HEK293 (cell line): ENCODE measurements around the gene ATP8B4.

ENCODE experiments used
- CTCF ChIA-PET: fragments of 350-600 bp; formaldehyde crosslinking; extraction: SDS; loops from one replicate; lab custom pipeline; 2021; ENCODE audit warnings: antibody characterized with exemption; lab: Yijun Ruan, JAX
- POLR2A ChIA-PET: fragments of 300-600 bp; formaldehyde crosslinking; extraction: SDS; loops from one replicate; lab custom pipeline; 2020; ENCODE audit warnings: antibody characterized with exemption, inconsistent platforms; lab: Yijun Ruan, JAX
- H3K27ac ChIP-seq: fragments of 200-500 bp; sonication (Bioruptor generic); 2 replicates; pipeline ENCODE4 v1.5.1; 2014; ENCODE audit warnings: low read depth, low read length, control low read depth, inconsistent platforms; ENCODE audit errors: extremely low read depth
- H3K36me3 ChIP-seq, 2 experiments: fragments of 200-500 bp in 1 of 2; sonication (Bioruptor generic) in 1 of 2; 1 replicate in 1 of 2; 2 replicates in 1 of 2; pipeline ENCODE4 v1.5.1; 2014 to 2017; ENCODE audit warnings: inconsistent platforms in 2 of 2, low read length in 2 of 2; ENCODE audit not compliant: control insufficient read depth in 2 of 2, insufficient read depth in 1 of 2
- H3K4me1 ChIP-seq: fragments of 200-500 bp; sonication (Bioruptor generic); 2 replicates; pipeline ENCODE4 v1.5.1; 2014; ENCODE audit warnings: mild to moderate bottlenecking, low read length, inconsistent platforms; ENCODE audit not compliant: control insufficient read depth, insufficient read depth
- H3K4me3 ChIP-seq: 2 replicates; pipeline ENCODE4 v1.5.1; 2011; ENCODE audit warnings: low read depth, mild to moderate bottlenecking, control low read depth, low read length, moderate library complexity
- H3K9me3 ChIP-seq: fragments of 200-500 bp; sonication (Bioruptor generic); 2 replicates; pipeline ENCODE4 v1.5.1; 2014; ENCODE audit warnings: low read depth, low read length, inconsistent platforms; ENCODE audit not compliant: control insufficient read depth, insufficient read depth
- ATF2 ChIP-seq: fragments of 450-650 bp; formaldehyde crosslinking; IDR thresholded peaks from 2 replicates; pipeline ENCODE4 v1.5.1; 2016; ENCODE audit warnings: missing biosample characterization, missing genetic modification characterization, low read depth
- EGR2 ChIP-seq: fragments of 450-650 bp; formaldehyde crosslinking; IDR thresholded peaks from 2 replicates; pipeline ENCODE4 v1.5.1; 2016; ENCODE audit warnings: low read depth, missing biosample characterization, missing genetic modification characterization
- INSM2 ChIP-seq: fragments of 450-650 bp; formaldehyde crosslinking; IDR thresholded peaks from 2 replicates; pipeline ENCODE4 v1.5.1; 2016; ENCODE audit warnings: missing biosample characterization, missing genetic modification characterization
- ZBTB1 ChIP-seq: fragments of 450-650 bp; formaldehyde crosslinking; IDR thresholded peaks from 2 replicates; pipeline ENCODE4 v1.5.1; 2016; ENCODE audit warnings: missing biosample characterization, missing genetic modification characterization
- ZBTB48 ChIP-seq: fragments of 450-650 bp; formaldehyde crosslinking; IDR thresholded peaks from 2 replicates; pipeline ENCODE4 v1.5.1; 2016; ENCODE audit warnings: missing biosample characterization, missing genetic modification characterization
- ZNF146 ChIP-seq: fragments of 450-650 bp; formaldehyde crosslinking; IDR thresholded peaks from 2 replicates; pipeline ENCODE4 v1.5.1; 2016; ENCODE audit warnings: missing biosample characterization, missing genetic modification characterization
- ZNF169 ChIP-seq: fragments of 450-650 bp; formaldehyde crosslinking; IDR thresholded peaks from 2 replicates; pipeline ENCODE4 v1.5.1; 2016; ENCODE audit warnings: missing biosample characterization, missing genetic modification characterization
- ZNF211 ChIP-seq: fragments of 450-650 bp; formaldehyde crosslinking; IDR thresholded peaks from 2 replicates; pipeline ENCODE4 v1.5.1; 2016; ENCODE audit warnings: low read depth, missing biosample characterization, missing genetic modification characterization
- ZNF398 ChIP-seq: fragments of 450-650 bp; formaldehyde crosslinking; IDR thresholded peaks from 2 replicates; pipeline ENCODE4 v1.5.1; 2017; ENCODE audit warnings: missing biosample characterization, missing genetic modification characterization
- ZNF585B ChIP-seq: fragments of 450-650 bp; formaldehyde crosslinking; IDR thresholded peaks from 2 replicates; pipeline ENCODE4 v1.5.1; 2016; ENCODE audit warnings: missing biosample characterization, missing genetic modification characterization
- ZNF629 ChIP-seq: fragments of 450-650 bp; formaldehyde crosslinking; IDR thresholded peaks from 2 replicates; pipeline ENCODE4 v1.5.1; 2017; ENCODE audit warnings: missing biosample characterization, missing genetic modification characterization
- ZNF670 ChIP-seq: fragments of 450-650 bp; formaldehyde crosslinking; IDR thresholded peaks from 2 replicates; pipeline ENCODE4 v1.5.1; 2016; ENCODE audit warnings: missing biosample characterization, missing genetic modification characterization, low read depth
- ZNF785 ChIP-seq: fragments of 450-650 bp; formaldehyde crosslinking; IDR thresholded peaks from 2 replicates; pipeline ENCODE4 v1.5.1; 2016; ENCODE audit warnings: missing biosample characterization, missing genetic modification characterization
- ZSCAN23 ChIP-seq: fragments of 450-650 bp; formaldehyde crosslinking; IDR thresholded peaks from 2 replicates; pipeline ENCODE4 v1.5.1; 2016; ENCODE audit warnings: missing biosample characterization, missing genetic modification characterization
- TF ChIP-seq, protein P1 (sequence below): fragments of 450-650 bp; formaldehyde crosslinking; IDR thresholded peaks from 2 replicates; pipeline ENCODE4; 2016; ENCODE audit warnings: missing biosample characterization, missing genetic modification characterization
- TF ChIP-seq, protein P2 (sequence below): fragments of 450-650 bp; formaldehyde crosslinking; IDR thresholded peaks from 2 replicates; pipeline ENCODE4 v1.5.1; 2017; ENCODE audit warnings: missing biosample characterization, missing genetic modification characterization

The ATP8B4 gene

DNA sequence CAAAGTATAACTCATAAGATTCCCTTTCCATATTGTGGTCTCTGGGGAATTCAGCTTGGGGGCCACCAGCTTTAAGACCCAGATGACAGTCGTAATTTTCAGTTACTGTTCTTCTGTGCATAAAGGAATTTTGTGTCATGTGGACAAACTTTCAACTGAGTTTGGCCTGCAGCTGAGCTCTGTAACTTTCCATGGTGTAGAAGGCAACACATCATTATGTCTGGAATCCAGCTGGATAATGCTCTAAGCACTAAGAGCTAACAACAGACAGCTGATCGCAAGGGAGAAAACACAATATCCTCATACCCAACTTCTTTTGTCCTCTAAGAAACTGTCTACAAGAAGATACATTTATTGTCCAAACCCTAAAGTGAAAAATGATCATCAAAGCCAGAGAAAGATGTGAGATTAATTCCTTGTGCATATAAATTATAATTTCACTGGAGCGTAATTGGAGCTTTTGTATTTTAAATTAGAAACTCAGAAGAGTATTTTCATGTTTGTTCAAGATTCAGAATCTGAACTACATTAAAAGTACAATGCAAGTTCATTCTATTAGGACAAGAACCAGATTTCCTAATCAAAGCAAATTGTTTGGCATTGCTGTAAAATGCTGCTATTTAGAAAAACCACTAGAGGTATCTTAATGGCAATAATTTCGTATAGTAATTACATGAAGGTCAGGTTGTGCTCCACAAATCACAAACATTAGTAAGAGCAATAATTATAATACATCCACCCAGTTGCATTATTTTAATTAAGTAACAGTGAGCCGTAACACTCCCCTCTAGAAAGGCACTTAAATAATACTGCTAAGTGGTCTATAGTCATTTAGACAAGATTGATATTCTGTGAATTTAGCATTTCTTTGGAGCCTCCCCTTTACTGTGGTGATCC is 218.8 kb downstream of the ATP8B4 start (continued):
- TF ChIP-seq INSM2 (tag by site-specific recombination) = no peak
- no peak for TF ChIP-seq ZNF670
- TF ChIP-seq, protein P1, sequence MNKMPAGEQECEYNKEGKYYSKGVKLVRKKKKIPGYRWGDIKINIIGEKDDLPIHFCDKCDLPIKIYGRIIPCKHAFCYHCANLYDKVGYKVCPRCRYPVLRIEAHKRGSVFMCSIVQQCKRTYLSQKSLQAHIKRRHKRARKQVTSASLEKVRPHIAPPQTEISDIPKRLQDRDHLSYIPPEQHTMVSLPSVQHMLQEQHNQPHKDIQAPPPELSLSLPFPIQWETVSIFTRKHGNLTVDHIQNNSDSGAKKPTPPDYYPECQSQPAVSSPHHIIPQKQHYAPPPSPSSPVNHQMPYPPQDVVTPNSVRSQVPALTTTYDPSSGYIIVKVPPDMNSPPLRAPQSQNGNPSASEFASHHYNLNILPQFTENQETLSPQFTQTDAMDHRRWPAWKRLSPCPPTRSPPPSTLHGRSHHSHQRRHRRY (tag by site-specific recombination) = no peak

- ChIA-PET POLR2A (no interaction called here), CTCF (no interaction called here)
- H3K9me3 ChIP-seq = no peaks in the 10 kb centered on the region
- no peaks in the 10 kb centered on the region for H3K36me3 ChIP-seq
- no peak overlapping the region for H3K4me3 ChIP-seq
- H3K27ac ChIP-seq = no peak overlapping the region
- H3K4me1 ChIP-seq = no peaks in the 10 kb centered on the region
- TF ChIP-seq ZNF785 (no peak), ZBTB48 (tag by site-specific recombination) (no peak), ZNF629 (tag by site-specific recombination) (no peak), ZSCAN23 (tag by site-specific recombination) (no peak), ZBTB1 (no peak)
- TF ChIP-seq, protein P2, sequence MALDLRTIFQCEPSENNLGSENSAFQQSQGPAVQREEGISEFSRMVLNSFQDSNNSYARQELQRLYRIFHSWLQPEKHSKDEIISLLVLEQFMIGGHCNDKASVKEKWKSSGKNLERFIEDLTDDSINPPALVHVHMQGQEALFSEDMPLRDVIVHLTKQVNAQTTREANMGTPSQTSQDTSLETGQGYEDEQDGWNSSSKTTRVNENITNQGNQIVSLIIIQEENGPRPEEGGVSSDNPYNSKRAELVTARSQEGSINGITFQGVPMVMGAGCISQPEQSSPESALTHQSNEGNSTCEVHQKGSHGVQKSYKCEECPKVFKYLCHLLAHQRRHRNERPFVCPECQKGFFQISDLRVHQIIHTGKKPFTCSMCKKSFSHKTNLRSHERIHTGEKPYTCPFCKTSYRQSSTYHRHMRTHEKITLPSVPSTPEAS (tag by site-specific recombination) = no peak
Observed at GRCh38 chr15:49898575-49899283, 220.3 kb downstream of the ATP8B4 start.

DNA sequence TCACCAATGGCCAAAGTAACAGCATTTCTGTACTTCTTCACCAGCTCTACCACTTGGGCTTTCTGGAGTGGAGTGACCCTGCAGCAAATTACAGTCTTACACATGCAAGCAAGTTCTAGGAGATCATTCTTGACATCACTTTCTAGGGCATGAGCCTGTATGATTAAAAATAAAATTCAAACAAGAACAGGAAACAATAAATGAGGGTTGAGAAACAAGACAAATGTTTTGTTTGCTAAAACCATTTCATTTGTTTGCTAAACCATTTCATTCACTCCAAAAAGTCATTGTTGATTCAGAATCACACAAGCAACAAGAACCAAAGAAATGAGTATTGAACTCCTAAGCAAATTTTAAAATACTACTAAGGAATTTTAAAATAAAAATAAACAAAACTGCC is 220.9 kb downstream of the ATP8B4 start:
- H3K4me3 ChIP-seq = no peak overlapping the region
- no peaks in the 10 kb centered on the region for H3K9me3 ChIP-seq
- no peaks in the 10 kb centered on the region for H3K4me1 ChIP-seq
- ChIA-PET CTCF (no interaction called here), POLR2A (no interaction called here)
- no peaks in the 10 kb centered on the region for H3K36me3 ChIP-seq
- H3K27ac ChIP-seq = no peak overlapping the region
- TF ChIP-seq ZNF211 (tag by site-specific recombination) (no peak), ZNF146 (tag by site-specific recombination) (no peak), EGR2 (tag by site-specific recombination) (no peak), ZNF585B (tag by site-specific recombination) (no peak), ATF2 (tag by site-specific recombination) (no peak), ZNF169 (no peak), ZNF398 (no peak)
- TF ChIP-seq, all 188 proteins: peak for 0
